22Rv1 (cell line): ENCODE data around the gene ZNF43.
"Not testable (repeated sequence)": the region's sequence is repeated elsewhere in the genome, so short reads cannot be mapped to it uniquely, and the experiment has no call there.

ENCODE experiments used
- CTCF ChIP-seq: fragments of 450-650 bp; IDR thresholded peaks from 2 replicates; pipeline ENCODE4 v1.5.1; 2017; ENCODE audit warnings: mild to moderate bottlenecking
- ZFX ChIP-seq: fragments of 450-650 bp; IDR thresholded peaks from 2 replicates; pipeline ENCODE4 v1.6.1; 2017; ENCODE audit warnings: antibody characterized with exemption, borderline replicate concordance

GRCh38 chr19:21885516-21885915, 49.5 kb upstream of the ZNF43 start:
- TF ChIP-seq ZFX, CTCF: not testable (repeated sequence)
